ENCODE data around the gene TTC22. TPM values are rescaled to one million over a fixed set of nuclear protein-coding genes. Genes with fewer than 3 reads are reported as not detected.

Gene TTC22
- polyA plus RNA-seq, 2 of the 4 experiments (the other 2 are of a cell fraction): not detected

DNA sequence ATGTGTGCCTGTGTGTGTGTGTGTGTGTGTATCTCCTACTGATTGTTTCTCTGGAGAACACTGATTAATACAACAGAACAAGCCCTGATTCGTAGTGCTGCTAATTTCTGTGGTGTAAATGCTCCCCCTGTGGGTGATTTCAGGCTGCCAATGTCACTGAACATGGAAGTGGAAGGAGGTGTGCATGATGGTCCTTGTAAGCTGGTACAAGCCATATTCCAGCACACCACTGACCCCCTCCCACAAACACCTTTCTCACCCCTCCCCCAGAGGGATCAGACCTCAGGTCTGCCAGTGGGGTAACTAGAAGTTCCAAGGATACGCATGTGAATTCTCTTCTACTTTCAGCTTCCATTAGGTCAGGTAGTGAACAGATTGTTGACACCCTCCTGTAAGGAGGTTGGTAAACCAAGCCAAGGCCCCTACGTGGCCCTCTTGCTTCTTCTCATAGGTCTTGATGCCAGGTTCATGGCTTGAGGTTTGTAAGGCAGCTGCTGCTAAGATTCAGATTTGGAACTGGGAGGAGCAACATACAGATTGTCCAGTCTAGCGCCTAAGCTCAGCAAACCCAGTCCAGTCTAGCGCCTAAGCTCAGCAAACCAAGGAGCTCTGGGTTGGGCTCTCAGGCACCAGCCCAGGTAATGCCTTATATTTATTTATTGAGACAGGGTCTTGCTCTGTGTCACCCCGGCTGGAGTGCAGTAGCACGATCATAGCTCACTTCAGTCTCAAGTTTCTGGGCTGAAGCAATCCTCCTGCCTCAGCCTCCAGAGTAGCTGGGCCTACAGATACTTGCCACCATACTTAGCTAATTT lies 47.2 kb upstream of the TTC22 start:
- H3K4me2 ChIP-seq: no peak overlapping the region
- peaks cover 15% of the 10 kb centered on the region for H3K4me1 ChIP-seq
- DNase-seq (ENCODE audit: low read depth in 1 of 2, low spot score in 1 of 2) (no peak), ATAC-seq (no peak), FAIRE-seq (no peak)
- POLR2A ChIA-PET: no interaction called here
- H3K9me3 ChIP-seq: no peaks in the 10 kb centered on the region
- no peak for TF ChIP-seq POLR2A (IDR thresholded peaks at IDR 0.05; ENCODE audit: low read length)
- TF ChIP-seq CBX2 (IDR thresholded peaks at IDR 0.05; ENCODE audit: borderline replicate concordance, low read depth): no peak
- TF ChIP-seq MAZ (IDR thresholded peaks at IDR 0.05; ENCODE audit: borderline replicate concordance, low read depth, low read length): no peak
- TF ChIP-seq FOSB (CRISPR knock-in tag; IDR thresholded peaks at IDR 0.05): no peak
- TF ChIP-seq USF2 (IDR thresholded peaks at IDR 0.05): no peak
- TF ChIP-seq TP53 (CRISPR knock-in tag; IDR thresholded peaks at IDR 0.05): no peak
- no peak for TF ChIP-seq NPAS2 (CRISPR knock-in tag; IDR thresholded peaks at IDR 0.05; ENCODE audit: borderline replicate concordance)
- TF ChIP-seq POLR2AphosphoS2 (conservative IDR thresholded peaks at IDR 0.05; ENCODE audit: low read length): no peak
- WGBS (ENCODE audit: missing lambda C conversion rate): 90% methylated on average over 6 of the region's 7 CpGs
- H3K4me3 ChIP-seq: no peak overlapping the region
- H3K27ac ChIP-seq: no peak overlapping the region
- CTCF ChIA-PET: interaction anchor here (1.4 kb wide), 1 partner anchor 10 kb away, joined by 3 read pairs; no protein-coding TSS in a partner anchor

GRCh38 chr1:54846716-54847284 lies 45.7 kb upstream of the TTC22 start:
- TF ChIP-seq KDM5A (IDR thresholded peaks at IDR 0.05) (no peak), MYC (IDR thresholded peaks at IDR 0.05; ENCODE audit: borderline replicate concordance, low read length) (no peak), PHF8 (IDR thresholded peaks at IDR 0.05; ENCODE audit: borderline replicate concordance, low read depth) (no peak), HOXB5 (CRISPR knock-in tag; IDR thresholded peaks at IDR 0.05) (no peak), EHF (CRISPR knock-in tag; IDR thresholded peaks at IDR 0.05) (no peak), FOSL2 (IDR thresholded peaks at IDR 0.05) (no peak), FOSL2 (CRISPR knock-in tag; IDR thresholded peaks at IDR 0.05) (no peak), E2F6 (IDR thresholded peaks at IDR 0.05; ENCODE audit: borderline replicate concordance, low read depth) (no peak), HDAC2 (IDR thresholded peaks at IDR 0.05) (no peak), RFX5 (IDR thresholded peaks at IDR 0.05) (no peak), REST (IDR thresholded peaks at IDR 0.05) (no peak), PBX3 (IDR thresholded peaks at IDR 0.05) (no peak), ESRRA (IDR thresholded peaks at IDR 0.05; ENCODE audit: borderline replicate concordance, low read length) (no peak), CTCF (IDR thresholded peaks at IDR 0.05) (no peak), CHD4 (IDR thresholded peaks at IDR 0.05; ENCODE audit: borderline replicate concordance) (no peak), NFE2L2 (conservative IDR thresholded peaks at IDR 0.05; ENCODE audit: low read length) (no peak), TFCP2L1 (CRISPR knock-in tag; IDR thresholded peaks at IDR 0.05) (no peak), EHMT2 (IDR thresholded peaks at IDR 0.05; ENCODE audit: low read depth) (no peak), HMGXB4 (CRISPR knock-in tag; IDR thresholded peaks at IDR 0.05; ENCODE audit: borderline replicate concordance) (no peak)
- H3K4me1 ChIP-seq: peaks cover 15% of the 10 kb centered on the region
- no peak for FAIRE-seq
- no peaks in the 10 kb centered on the region for H3K9me3 ChIP-seq
- no peak overlapping the region for H3K4me3 ChIP-seq
- ChIA-PET CTCF (interaction anchor here (1.9 kb wide), 1 partner anchor 12 kb away, joined by 4 read pairs; no protein-coding TSS in a partner anchor), POLR2A (no interaction called here)
- ATAC-seq: no peak
- DNase-seq (ENCODE audit: low read depth in 1 of 2, low spot score in 1 of 2): no peak
- H3K27ac ChIP-seq: no peak overlapping the region
- H3K4me2 ChIP-seq: no peak overlapping the region
- 93% methylated on average over 8 of the region's 9 CpGs for WGBS (ENCODE audit: missing lambda C conversion rate)

Measured in A549 (cell line).